ENCODE data around the gene GRHPR.

The GRHPR gene

DNA sequence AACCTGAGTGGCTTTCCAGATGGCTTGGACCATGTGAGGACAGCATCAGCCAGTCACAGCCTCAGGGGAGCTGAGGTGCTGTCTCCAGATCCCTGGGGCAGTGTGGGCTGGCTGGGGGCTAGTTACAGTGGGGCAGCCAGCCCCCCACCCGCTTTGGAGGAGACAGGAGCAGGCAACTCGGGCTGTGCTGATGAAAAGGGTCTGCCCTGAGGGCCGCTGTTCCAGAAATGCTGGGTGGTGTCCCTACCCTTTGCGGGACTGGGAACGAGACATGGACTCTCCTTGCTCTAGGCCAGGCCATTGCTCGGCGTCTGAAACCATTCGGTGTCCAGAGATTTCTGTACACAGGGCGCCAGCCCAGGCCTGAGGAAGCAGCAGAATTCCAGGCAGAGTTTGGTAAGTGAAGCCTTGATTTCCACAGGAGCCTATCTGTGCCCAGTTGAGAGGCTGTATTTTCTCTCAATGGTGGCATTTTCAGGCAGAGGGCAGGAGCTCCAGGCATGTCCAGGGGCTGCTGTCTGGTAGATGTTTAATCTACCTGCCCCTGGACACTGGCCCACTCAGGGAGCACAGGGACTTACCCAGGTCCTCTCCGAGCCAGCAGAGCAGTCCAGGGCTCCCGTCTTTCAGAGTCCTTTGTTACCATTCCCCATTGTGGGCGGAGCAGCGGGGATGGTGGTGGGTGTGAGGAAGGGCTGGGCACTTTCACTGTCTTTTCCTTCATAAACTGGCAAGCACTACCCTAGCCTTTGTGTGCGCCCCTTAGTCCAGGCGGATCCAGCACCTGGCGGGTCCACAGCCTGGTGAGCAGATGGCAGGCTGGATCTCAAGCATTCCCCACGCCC is 7.2 kb downstream of the GRHPR start:
- no peak overlapping the region for H3K27ac ChIP-seq (ENCODE audit: low read depth in 2 of 2, low read length in 2 of 2)
- no peak overlapping the region for H3K4me3 ChIP-seq (ENCODE audit: low read length in 2 of 2)
- H3K27me3 ChIP-seq (ENCODE audit: control insufficient read depth in 2 of 2, insufficient read depth in 2 of 2, low read length in 2 of 2): no peaks in the 10 kb centered on the region
- H3K4me1 ChIP-seq (ENCODE audit: control insufficient read depth in 2 of 2, insufficient read depth in 2 of 2, low read length in 2 of 2): no peaks in the 10 kb centered on the region
- H3K9ac ChIP-seq (ENCODE audit: low read depth in 1 of 2, low read length in 2 of 2): no peak overlapping the region
- no peaks in the 10 kb centered on the region for H3K9me3 ChIP-seq (ENCODE audit: control insufficient read depth in 2 of 2, low read length in 2 of 2)
- H3K36me3 ChIP-seq (ENCODE audit: control insufficient read depth in 2 of 2, insufficient read depth in 2 of 2, low read length in 2 of 2): peaks cover 23 to 49% of the 10 kb centered on the region in 2 donors

DNA sequence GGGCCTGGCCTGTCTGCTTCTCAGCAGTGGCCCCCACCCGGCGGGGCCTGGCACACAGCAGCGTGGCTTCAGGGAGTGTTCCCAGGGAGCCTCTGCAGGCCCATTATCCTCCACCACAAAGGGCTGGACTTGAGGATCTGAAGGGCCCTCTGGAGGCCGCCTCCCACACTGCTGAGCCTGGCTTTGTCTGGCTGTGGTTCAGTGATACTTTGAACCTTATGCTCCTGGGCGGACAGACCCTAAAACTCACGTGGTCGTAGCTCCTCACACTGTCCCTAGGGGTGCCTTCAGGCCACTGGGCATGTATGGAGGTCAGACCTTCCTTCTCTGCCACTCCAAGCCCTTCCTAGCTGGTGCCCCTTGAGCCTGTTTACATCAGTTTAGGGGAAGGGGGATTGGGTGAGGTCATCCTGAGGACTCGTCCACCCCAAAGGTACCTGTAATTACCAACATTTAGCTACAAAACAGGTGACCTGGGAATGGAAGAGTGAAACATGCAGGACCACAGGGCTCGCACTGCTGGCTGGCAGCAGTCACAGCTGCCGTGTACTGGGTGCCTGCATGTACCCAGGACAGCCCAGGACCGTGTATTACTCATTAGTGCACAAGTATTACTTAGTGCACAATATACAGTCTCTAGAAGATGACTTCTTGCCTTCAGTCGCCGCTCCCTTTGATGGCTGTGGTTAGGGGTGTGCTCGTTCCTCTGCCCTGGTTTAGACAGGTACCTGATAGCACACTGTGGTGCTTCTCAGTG is 8.5 kb downstream of the GRHPR start:
- no peaks in the 10 kb centered on the region for H3K4me1 ChIP-seq (ENCODE audit: control insufficient read depth in 2 of 2, insufficient read depth in 2 of 2, low read length in 2 of 2)
- H3K27ac ChIP-seq (ENCODE audit: low read depth in 2 of 2, low read length in 2 of 2): no peak overlapping the region
- H3K9ac ChIP-seq (ENCODE audit: low read depth in 1 of 2, low read length in 2 of 2): no peak overlapping the region

DNA sequence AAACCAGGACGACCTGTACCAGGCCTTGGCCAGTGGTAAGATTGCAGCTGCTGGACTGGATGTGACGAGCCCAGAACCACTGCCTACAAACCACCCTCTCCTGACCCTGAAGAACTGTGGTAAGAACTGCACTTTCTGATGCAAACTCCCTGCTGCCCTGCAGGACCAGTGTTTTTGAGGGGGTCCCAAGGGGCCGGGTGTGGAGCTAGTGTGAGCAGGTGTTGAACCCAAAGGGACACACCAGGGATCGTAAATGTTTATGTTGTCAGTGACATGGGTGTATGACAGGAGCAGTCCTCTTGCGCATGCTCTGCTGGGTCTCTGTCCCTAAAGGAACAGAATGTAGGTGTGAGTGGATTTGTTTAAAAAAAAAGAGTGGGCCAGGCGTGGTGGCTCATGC is 9.5 kb downstream of the GRHPR start:
- no peaks in the 10 kb centered on the region for H3K4me1 ChIP-seq (ENCODE audit: control insufficient read depth in 2 of 2, insufficient read depth in 2 of 2, low read length in 2 of 2)
- peaks cover 25 to 63% of the 10 kb centered on the region in 2 donors for H3K36me3 ChIP-seq (ENCODE audit: control insufficient read depth in 2 of 2, insufficient read depth in 2 of 2, low read length in 2 of 2)
- no peak overlapping the region for H3K4me3 ChIP-seq (ENCODE audit: low read length in 2 of 2)
- no peaks in the 10 kb centered on the region for H3K27me3 ChIP-seq (ENCODE audit: control insufficient read depth in 2 of 2, insufficient read depth in 2 of 2, low read length in 2 of 2)
- H3K9me3 ChIP-seq (ENCODE audit: control insufficient read depth in 2 of 2, low read length in 2 of 2): no peaks in the 10 kb centered on the region
- H3K9ac ChIP-seq (ENCODE audit: low read depth in 1 of 2, low read length in 2 of 2): no peak overlapping the region
- no peak overlapping the region for H3K27ac ChIP-seq (ENCODE audit: low read depth in 2 of 2, low read length in 2 of 2)

More for the DNA sequence above, 8.5 kb downstream of the GRHPR start:
- H3K4me3 ChIP-seq (ENCODE audit: low read length in 2 of 2): no peak overlapping the region
- H3K9me3 ChIP-seq (ENCODE audit: control insufficient read depth in 2 of 2, low read length in 2 of 2): no peaks in the 10 kb centered on the region
- peaks cover 23 to 60% of the 10 kb centered on the region in 2 donors for H3K36me3 ChIP-seq (ENCODE audit: control insufficient read depth in 2 of 2, insufficient read depth in 2 of 2, low read length in 2 of 2)
- H3K27me3 ChIP-seq (ENCODE audit: control insufficient read depth in 2 of 2, insufficient read depth in 2 of 2, low read length in 2 of 2): no peaks in the 10 kb centered on the region

DNA sequence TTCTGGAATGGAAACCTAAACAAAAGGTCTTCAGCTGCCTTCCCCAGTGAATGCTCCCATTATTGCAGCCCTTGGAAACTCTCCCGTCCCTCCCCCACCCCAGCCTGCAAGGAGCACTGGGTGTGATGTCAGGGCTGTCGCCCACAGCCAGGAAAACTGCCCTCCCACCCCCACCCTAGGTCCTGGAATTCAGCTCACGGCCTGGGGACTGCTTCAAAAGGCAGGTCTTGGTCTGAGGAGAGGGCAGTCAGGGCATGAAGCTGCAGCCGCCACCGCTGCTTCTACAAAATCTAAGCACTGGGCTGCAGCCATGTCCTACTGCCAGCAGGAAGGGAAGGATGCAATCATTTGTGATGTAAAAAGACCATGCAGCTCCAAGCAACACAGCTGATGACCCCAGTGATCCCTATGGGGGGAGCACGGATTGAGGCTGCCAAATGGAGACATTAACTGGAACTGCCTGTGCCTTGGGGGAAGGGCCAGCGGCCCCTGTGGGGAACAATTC is 11.4 kb downstream of the GRHPR start:
- Histone ChIP-seq H3K27ac (ENCODE audit: low read depth in 2 of 2, low read length in 2 of 2) (no peak overlapping the region), H3K4me1 (ENCODE audit: control insufficient read depth in 2 of 2, insufficient read depth in 2 of 2, low read length in 2 of 2) (no peaks in the 10 kb centered on the region), H3K9ac (ENCODE audit: low read depth in 1 of 2, low read length in 2 of 2) (no peak overlapping the region), H3K9me3 (ENCODE audit: control insufficient read depth in 2 of 2, low read length in 2 of 2) (no peaks in the 10 kb centered on the region), H3K4me3 (ENCODE audit: low read length in 2 of 2) (no peak overlapping the region), H3K27me3 (ENCODE audit: control insufficient read depth in 2 of 2, insufficient read depth in 2 of 2, low read length in 2 of 2) (no peaks in the 10 kb centered on the region), H3K36me3 (ENCODE audit: control insufficient read depth in 2 of 2, insufficient read depth in 2 of 2, low read length in 2 of 2) (peaks cover 29 to 71% of the 10 kb centered on the region in 2 donors)

GRCh38 chr9:37436540-37436939 is 14.0 kb downstream of the GRHPR start:
- peaks cover 48 to 82% of the 10 kb centered on the region in 2 donors for H3K36me3 ChIP-seq (ENCODE audit: control insufficient read depth in 2 of 2, insufficient read depth in 2 of 2, low read length in 2 of 2)

GRCh38 chr9:37437010-37437409 is 14.5 kb downstream of the GRHPR start:
- H3K27me3 ChIP-seq (ENCODE audit: control insufficient read depth in 2 of 2, insufficient read depth in 2 of 2, low read length in 2 of 2): no peaks in the 10 kb centered on the region
- H3K27ac ChIP-seq (ENCODE audit: low read depth in 2 of 2, low read length in 2 of 2): no peak overlapping the region
- no peaks in the 10 kb centered on the region for H3K9me3 ChIP-seq (ENCODE audit: control insufficient read depth in 2 of 2, low read length in 2 of 2)
- peaks cover 53 to 84% of the 10 kb centered on the region in 2 donors for H3K36me3 ChIP-seq (ENCODE audit: control insufficient read depth in 2 of 2, insufficient read depth in 2 of 2, low read length in 2 of 2)
- H3K4me3 ChIP-seq (ENCODE audit: low read length in 2 of 2): no peak overlapping the region
- no peaks in the 10 kb centered on the region for H3K4me1 ChIP-seq (ENCODE audit: control insufficient read depth in 2 of 2, insufficient read depth in 2 of 2, low read length in 2 of 2)
- H3K9ac ChIP-seq (ENCODE audit: low read depth in 1 of 2, low read length in 2 of 2): no peak overlapping the region

More at GRCh38 chr9:37436540-37436939, 14.0 kb downstream of the GRHPR start:
- no peak overlapping the region for H3K4me3 ChIP-seq (ENCODE audit: low read length in 2 of 2)
- H3K4me1 ChIP-seq (ENCODE audit: control insufficient read depth in 2 of 2, insufficient read depth in 2 of 2, low read length in 2 of 2): no peaks in the 10 kb centered on the region
- H3K27me3 ChIP-seq (ENCODE audit: control insufficient read depth in 2 of 2, insufficient read depth in 2 of 2, low read length in 2 of 2): no peaks in the 10 kb centered on the region
- H3K9ac ChIP-seq (ENCODE audit: low read depth in 1 of 2, low read length in 2 of 2): no peak overlapping the region
- H3K27ac ChIP-seq (ENCODE audit: low read depth in 2 of 2, low read length in 2 of 2): no peak overlapping the region
- H3K9me3 ChIP-seq (ENCODE audit: control insufficient read depth in 2 of 2, low read length in 2 of 2): no peaks in the 10 kb centered on the region

DNA sequence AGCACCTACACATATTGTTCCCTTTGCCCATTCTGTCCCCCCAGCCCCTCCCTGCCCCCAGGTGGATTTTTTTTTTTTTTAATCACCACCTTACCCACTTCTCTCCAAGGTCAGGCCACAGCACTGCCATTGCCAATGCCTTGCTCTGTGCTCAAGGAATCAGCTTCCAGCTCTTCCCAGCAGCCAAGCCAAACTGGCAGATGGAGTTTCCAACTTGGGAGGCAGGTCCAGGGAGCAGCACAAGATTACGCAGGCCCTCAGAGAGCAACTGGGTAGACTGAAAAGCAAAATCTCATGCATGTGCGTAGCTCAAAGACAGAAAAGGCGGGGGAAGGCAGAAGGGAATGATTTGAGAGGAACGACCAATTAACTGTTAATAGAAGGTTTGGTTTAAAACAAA is 15.1 kb downstream of the GRHPR start:
- peaks cover 59 to 89% of the 10 kb centered on the region in 2 donors for H3K36me3 ChIP-seq (ENCODE audit: control insufficient read depth in 2 of 2, insufficient read depth in 2 of 2, low read length in 2 of 2)
- H3K27ac ChIP-seq (ENCODE audit: low read depth in 2 of 2, low read length in 2 of 2): no peak overlapping the region
- no peaks in the 10 kb centered on the region for H3K9me3 ChIP-seq (ENCODE audit: control insufficient read depth in 2 of 2, low read length in 2 of 2)
- no peaks in the 10 kb centered on the region for H3K27me3 ChIP-seq (ENCODE audit: control insufficient read depth in 2 of 2, insufficient read depth in 2 of 2, low read length in 2 of 2)
- no peak overlapping the region for H3K9ac ChIP-seq (ENCODE audit: low read depth in 1 of 2, low read length in 2 of 2)
- no peak overlapping the region for H3K4me3 ChIP-seq (ENCODE audit: low read length in 2 of 2)
- H3K4me1 ChIP-seq (ENCODE audit: control insufficient read depth in 2 of 2, insufficient read depth in 2 of 2, low read length in 2 of 2): no peaks in the 10 kb centered on the region

DNA sequence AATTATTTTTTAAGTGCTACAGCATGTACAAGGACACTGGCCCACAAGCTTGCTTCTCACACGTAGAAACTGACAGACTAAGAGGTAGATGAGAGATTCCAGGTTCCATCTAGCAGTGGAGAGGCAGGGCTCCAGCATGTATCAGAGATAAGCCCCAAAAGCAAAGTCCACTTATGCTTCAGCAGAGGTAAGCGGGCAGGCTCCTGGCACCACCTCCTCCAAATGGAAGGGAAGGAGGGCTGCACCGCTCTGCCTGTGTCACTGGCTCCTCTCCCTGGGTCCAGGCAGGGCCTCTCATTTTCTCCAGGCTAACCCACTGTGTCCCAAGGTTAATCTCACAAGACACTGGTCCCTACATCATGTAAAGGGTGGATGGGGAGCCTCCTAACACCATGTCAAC is 15.9 kb downstream of the GRHPR start:
- no peak overlapping the region for H3K27ac ChIP-seq (ENCODE audit: low read depth in 2 of 2, low read length in 2 of 2)
- no peak overlapping the region for H3K4me3 ChIP-seq (ENCODE audit: low read length in 2 of 2)
- H3K9me3 ChIP-seq (ENCODE audit: control insufficient read depth in 2 of 2, low read length in 2 of 2): no peaks in the 10 kb centered on the region
- H3K4me1 ChIP-seq (ENCODE audit: control insufficient read depth in 2 of 2, insufficient read depth in 2 of 2, low read length in 2 of 2): no peaks in the 10 kb centered on the region
- H3K36me3 ChIP-seq (ENCODE audit: control insufficient read depth in 2 of 2, insufficient read depth in 2 of 2, low read length in 2 of 2): peaks cover 61 to 89% of the 10 kb centered on the region in 2 donors
- H3K27me3 ChIP-seq (ENCODE audit: control insufficient read depth in 2 of 2, insufficient read depth in 2 of 2, low read length in 2 of 2): no peaks in the 10 kb centered on the region
- no peak overlapping the region for H3K9ac ChIP-seq (ENCODE audit: low read depth in 1 of 2, low read length in 2 of 2)

GRCh38 chr9:37441776-37442370 is 19.4 kb downstream of the GRHPR start:
- H3K9me3 ChIP-seq (ENCODE audit: control insufficient read depth in 2 of 2, low read length in 2 of 2): no peaks in the 10 kb centered on the region
- no peak overlapping the region for H3K4me3 ChIP-seq (ENCODE audit: low read length in 2 of 2)
- H3K27me3 ChIP-seq (ENCODE audit: control insufficient read depth in 2 of 2, insufficient read depth in 2 of 2, low read length in 2 of 2): no peaks in the 10 kb centered on the region
- H3K36me3 ChIP-seq (ENCODE audit: control insufficient read depth in 2 of 2, insufficient read depth in 2 of 2, low read length in 2 of 2): peaks cover 51 to 57% of the 10 kb centered on the region in 2 donors
- H3K4me1 ChIP-seq (ENCODE audit: control insufficient read depth in 2 of 2, insufficient read depth in 2 of 2, low read length in 2 of 2): peaks cover 0 to 5% of the 10 kb centered on the region in 2 donors
- H3K9ac ChIP-seq (ENCODE audit: low read depth in 1 of 2, low read length in 2 of 2): no peak overlapping the region
- H3K27ac ChIP-seq (ENCODE audit: low read depth in 2 of 2, low read length in 2 of 2): no peak overlapping the region

DNA sequence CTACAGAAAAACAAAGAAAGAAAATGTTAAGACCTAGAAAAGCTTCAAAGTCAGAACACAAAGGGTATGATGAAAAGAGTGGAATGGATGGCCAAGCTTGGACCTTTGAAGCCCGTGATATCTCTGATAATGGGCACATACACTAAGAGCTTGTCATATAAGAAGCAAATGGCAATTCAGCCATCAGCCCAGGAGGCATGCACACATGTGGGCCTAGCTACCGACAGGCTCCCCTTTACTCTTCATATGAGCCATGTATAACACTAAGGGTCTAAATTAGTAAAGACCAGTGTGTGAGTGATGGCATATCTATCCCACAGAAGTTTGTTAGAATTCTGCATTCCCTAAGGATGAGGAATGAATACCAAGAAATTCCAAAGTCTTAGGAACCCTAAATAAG is 20.1 kb downstream of the GRHPR start:
- Histone ChIP-seq H3K9ac (ENCODE audit: low read depth in 1 of 2, low read length in 2 of 2) (no peak overlapping the region), H3K27ac (ENCODE audit: low read depth in 2 of 2, low read length in 2 of 2) (no peak overlapping the region), H3K9me3 (ENCODE audit: control insufficient read depth in 2 of 2, low read length in 2 of 2) (no peaks in the 10 kb centered on the region), H3K36me3 (ENCODE audit: control insufficient read depth in 2 of 2, insufficient read depth in 2 of 2, low read length in 2 of 2) (peaks cover 45 to 50% of the 10 kb centered on the region in 2 donors), H3K4me3 (ENCODE audit: low read length in 2 of 2) (no peak overlapping the region), H3K27me3 (ENCODE audit: control insufficient read depth in 2 of 2, insufficient read depth in 2 of 2, low read length in 2 of 2) (no peaks in the 10 kb centered on the region), H3K4me1 (ENCODE audit: control insufficient read depth in 2 of 2, insufficient read depth in 2 of 2, low read length in 2 of 2) (peaks cover 0 to 5% of the 10 kb centered on the region in 2 donors)

Measured in mucosa of rectum (tissue), 2 donors.